ENCODE measurements around the gene SEPTIN11. TPM values are rescaled to one million over a fixed set of nuclear protein-coding genes. Genes with fewer than 3 reads are reported as not detected.

Gene SEPTIN11
- total RNA-seq, 4 donors from 2014 or later, result 58.8 to 354 (median 80.0) TPM

DNA sequence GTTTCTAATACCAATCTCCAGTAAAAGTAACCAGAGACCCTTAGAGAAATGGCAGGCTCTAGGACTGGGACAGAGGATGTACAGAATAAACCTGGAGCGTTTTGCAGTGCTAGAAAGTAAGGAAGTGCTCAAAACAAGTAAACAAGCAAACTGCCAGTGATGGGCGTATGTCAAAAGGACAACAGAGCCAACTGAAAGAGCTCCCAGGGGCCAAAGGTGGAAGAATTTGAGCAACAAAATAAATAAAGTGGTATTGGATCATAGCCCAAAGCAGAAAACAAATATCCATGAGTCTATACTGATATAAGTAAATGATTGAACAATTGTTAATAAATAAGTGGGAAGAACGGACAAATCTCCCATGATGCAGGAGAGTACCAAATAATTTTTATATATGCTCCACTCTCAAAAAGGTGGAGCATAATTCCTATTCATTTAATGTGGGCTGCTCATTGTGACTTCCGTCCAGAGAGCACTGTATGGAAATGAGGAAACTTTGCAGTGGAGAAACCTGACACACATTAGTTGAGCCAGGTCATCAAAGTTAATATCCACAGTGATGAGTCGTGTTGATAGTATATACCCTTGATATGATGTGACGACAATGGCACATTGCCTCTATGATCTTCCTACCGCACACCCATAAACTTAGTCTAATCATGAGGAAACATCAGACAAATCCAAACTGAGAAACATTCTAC lies 17.8 kb upstream of the SEPTIN11 start:
- H3K36me3 ChIP-seq, result no peaks in the 10 kb centered on the region
- no peaks in the 10 kb centered on the region for H3K27me3 ChIP-seq
- no peak overlapping the region for H3K4me3 ChIP-seq
- TF ChIP-seq POLR2A (IDR thresholded peaks at IDR 0.05), result no peak
- TF ChIP-seq, protein P1, sequence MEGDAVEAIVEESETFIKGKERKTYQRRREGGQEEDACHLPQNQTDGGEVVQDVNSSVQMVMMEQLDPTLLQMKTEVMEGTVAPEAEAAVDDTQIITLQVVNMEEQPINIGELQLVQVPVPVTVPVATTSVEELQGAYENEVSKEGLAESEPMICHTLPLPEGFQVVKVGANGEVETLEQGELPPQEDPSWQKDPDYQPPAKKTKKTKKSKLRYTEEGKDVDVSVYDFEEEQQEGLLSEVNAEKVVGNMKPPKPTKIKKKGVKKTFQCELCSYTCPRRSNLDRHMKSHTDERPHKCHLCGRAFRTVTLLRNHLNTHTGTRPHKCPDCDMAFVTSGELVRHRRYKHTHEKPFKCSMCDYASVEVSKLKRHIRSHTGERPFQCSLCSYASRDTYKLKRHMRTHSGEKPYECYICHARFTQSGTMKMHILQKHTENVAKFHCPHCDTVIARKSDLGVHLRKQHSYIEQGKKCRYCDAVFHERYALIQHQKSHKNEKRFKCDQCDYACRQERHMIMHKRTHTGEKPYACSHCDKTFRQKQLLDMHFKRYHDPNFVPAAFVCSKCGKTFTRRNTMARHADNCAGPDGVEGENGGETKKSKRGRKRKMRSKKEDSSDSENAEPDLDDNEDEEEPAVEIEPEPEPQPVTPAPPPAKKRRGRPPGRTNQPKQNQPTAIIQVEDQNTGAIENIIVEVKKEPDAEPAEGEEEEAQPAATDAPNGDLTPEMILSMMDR (IDR thresholded peaks at IDR 0.05), result no peak
- no peaks in the 10 kb centered on the region for H3K4me1 ChIP-seq
- no peaks in the 10 kb centered on the region for H3K9me3 ChIP-seq
- H3K27ac ChIP-seq, result no peak overlapping the region
- no peak for DNase-seq

DNA sequence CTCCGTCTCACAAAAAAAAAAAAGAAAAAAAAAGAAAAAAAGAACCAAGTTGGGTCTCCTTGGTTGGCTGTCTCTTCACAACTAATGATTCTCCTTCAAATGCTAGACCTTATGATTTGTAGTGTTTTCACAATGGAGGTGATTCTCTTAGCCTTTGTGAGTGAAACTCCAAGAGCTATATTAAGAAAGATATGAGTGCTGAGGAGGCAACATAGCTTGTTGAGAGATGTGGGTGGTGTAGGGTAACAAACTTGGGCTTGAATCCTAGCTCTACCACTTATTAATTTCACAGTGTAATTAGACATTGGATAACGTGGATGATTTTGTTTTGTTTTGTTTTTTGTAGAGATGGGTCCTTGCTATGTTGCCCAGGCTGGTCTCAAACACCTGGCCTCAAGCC lies 10.4 kb upstream of the SEPTIN11 start:
- no peak for DNase-seq
- Histone ChIP-seq H3K27me3 (no peaks in the 10 kb centered on the region), H3K4me3 (no peak overlapping the region), H3K27ac (no peak overlapping the region), H3K36me3 (no peaks in the 10 kb centered on the region), H3K9me3 (no peaks in the 10 kb centered on the region), H3K4me1 (no peaks in the 10 kb centered on the region)
- TF ChIP-seq POLR2A (IDR thresholded peaks at IDR 0.05), result no peak
- TF ChIP-seq, protein P1 (IDR thresholded peaks at IDR 0.05), result no peak

DNA sequence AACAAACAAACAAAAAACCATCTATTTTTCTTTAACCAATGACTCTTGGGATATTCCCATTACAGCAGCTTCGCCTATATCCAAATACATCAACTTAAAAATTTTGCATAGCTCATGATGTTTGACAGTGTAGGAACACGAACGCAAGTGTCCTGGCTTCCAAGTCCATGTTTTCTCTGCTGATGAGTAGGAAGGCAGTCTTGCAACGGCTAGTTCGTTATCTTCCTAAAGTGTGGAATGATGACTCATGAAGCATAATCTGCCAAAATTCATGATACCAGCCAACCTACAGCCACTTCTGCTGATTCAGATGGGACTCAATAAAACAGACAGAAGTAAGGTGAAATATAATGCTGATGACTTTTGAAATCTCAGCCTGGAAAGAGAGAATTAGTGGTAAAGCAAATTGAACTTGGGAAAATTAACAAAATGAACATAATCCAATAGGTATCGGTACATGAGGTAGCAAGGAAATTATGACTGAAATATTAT lies 6.4 kb upstream of the SEPTIN11 start:
- no peaks in the 10 kb centered on the region for H3K36me3 ChIP-seq
- no peak overlapping the region for H3K4me3 ChIP-seq
- H3K27ac ChIP-seq, result no peak overlapping the region
- no peaks in the 10 kb centered on the region for H3K9me3 ChIP-seq
- TF ChIP-seq, protein P1 (IDR thresholded peaks at IDR 0.05), result no peak
- TF ChIP-seq POLR2A (IDR thresholded peaks at IDR 0.05), result no peak
- DNase-seq, result no peak
- H3K4me1 ChIP-seq, result peaks cover 0 to 7% (median 0%) of the 10 kb centered on the region in 4 donors
- no peaks in the 10 kb centered on the region for H3K27me3 ChIP-seq

DNA sequence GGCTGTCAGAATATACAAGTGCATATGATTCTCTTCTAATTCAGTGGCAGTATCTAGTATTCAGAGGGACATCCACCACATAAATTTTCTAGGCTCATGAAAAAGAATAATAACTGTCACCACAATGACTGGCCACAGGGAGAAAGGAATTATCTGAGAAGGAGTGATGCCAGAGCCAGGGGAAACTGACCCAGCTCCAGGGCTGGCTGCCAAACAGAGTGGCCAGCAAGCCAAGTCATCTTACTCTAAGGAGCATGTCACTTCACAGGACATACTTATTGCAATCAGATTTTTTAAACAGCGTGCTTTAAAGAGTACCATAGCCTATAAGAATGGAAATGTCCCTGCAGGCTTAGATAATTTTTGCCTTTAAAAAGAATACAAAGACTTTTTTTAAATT lies 5.8 kb upstream of the SEPTIN11 start:
- Histone ChIP-seq H3K36me3 (no peaks in the 10 kb centered on the region), H3K4me3 (no peak overlapping the region), H3K4me1 (peaks cover 0 to 11% (median 0%) of the 10 kb centered on the region in 4 donors), H3K9me3 (no peaks in the 10 kb centered on the region), H3K27ac (no peak overlapping the region), H3K27me3 (no peaks in the 10 kb centered on the region)
- TF ChIP-seq POLR2A (IDR thresholded peaks at IDR 0.05), result no peak
- TF ChIP-seq, protein P1 (IDR thresholded peaks at IDR 0.05), result no peak
- DNase-seq, result no peak

DNA sequence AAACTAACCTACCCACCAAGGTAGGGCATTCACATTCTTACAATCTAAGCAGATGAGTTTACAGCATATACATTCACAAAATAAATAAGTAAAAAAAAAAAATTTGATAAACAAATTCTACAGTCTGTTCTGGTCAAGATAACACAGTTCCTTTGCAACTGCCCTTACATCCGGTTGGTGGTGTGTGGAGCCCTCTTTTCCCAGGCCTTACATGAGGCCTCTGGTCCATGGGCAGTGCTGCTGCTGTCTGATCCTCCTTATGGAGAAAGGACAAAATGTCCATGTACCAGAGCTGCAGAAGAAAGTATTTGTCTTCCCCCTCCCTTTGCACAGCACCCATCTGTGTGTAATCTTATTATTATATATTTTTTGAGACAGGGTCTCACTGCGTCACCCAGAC lies 2.2 kb upstream of the SEPTIN11 start:
- Histone ChIP-seq H3K27ac (no peak overlapping the region), H3K36me3 (no peaks in the 10 kb centered on the region), H3K27me3 (no peaks in the 10 kb centered on the region), H3K4me1 (peaks cover 0 to 16% (median 0%) of the 10 kb centered on the region in 4 donors), H3K4me3 (no peak overlapping the region), H3K9me3 (no peaks in the 10 kb centered on the region)
- no peak for TF ChIP-seq POLR2A (IDR thresholded peaks at IDR 0.05)
- TF ChIP-seq, protein P1 (IDR thresholded peaks at IDR 0.05), result no peak
- no peak for DNase-seq
